NCI-H1417 treated with DMSO at 0.1 percent for 48 hours (cell line): ENCODE results near the gene NOP9.
"Not testable (repeated sequence)": the region's sequence is repeated elsewhere in the genome, so short reads cannot be mapped to it uniquely, and the experiment has no call there.

Experiments
- DNase-seq: peaks from one replicate; lab custom pipeline; 2025; lab: John Stamatoyannopoulos, UW

NOP9 gene

GRCh38 chr14:24353559-24354481 lies 54.2 kb downstream of the NOP9 start:
- no peak for DNase-seq

DNA sequence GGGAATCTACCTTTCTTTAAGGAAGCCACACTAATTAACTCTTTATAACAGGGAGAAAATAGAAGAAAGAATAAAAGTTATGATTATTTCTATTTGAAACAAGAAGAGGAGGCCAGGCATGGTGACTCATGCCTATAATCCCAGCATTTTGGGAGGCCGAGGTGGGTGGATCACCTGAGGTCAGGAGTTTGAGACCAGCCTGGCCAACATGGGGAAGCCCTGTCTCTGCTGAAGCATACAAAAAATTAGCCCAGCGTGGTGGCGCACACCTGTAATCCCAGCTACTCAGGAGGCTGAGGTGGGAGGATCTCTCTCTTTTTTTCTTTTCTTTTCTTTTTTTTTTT lies 54.8 kb downstream of the NOP9 start:
- not testable (repeated sequence) for DNase-seq

GRCh38 chr14:24355009-24355408 lies 55.4 kb downstream of the NOP9 start:
- no peak for DNase-seq

DNA sequence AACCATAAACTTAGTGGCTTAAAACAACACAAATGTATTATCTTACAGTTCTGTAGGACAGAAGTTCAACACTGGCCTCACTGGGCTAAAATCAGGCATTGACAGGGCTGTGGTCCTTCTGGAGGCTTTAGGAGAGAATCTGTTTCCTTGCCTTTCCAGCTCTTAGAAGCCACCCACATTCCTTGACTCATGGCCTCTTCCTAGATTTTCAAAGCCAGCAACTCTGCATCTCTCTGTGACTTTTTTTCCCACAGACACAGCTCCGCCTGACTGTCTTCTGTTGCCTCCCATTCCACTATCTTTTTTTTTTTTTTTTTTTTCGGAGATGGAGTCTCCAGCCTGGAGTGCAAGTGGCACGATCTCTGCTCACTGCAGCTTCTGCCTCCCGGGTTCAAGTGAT lies 56.6 kb downstream of the NOP9 start:
- no peak for DNase-seq
